NB4 (cell line): ENCODE measurements around the gene SUPT7L.

Experiments
- DNase-seq: peaks from one replicate; pipeline ENCODE4 v3.0.0; 2010; ENCODE audit warnings: low read depth
- H3K4me3 ChIP-seq: one replicate; pipeline ENCODE4 v1.5.1; 2011; ENCODE audit warnings: mild to moderate bottlenecking, low read depth, low read length, moderate library complexity
- CTCF ChIP-seq: IDR thresholded peaks from one replicate; pipeline ENCODE4 v1.5.1; 2012; ENCODE audit warnings: low read depth, low read length
- MAX ChIP-seq: IDR thresholded peaks from 2 replicates; pipeline ENCODE4 v1.6.1; 2011; ENCODE audit warnings: low read depth, low read length
- MYC ChIP-seq: IDR thresholded peaks from 2 replicates; pipeline ENCODE4 v1.6.1; 2011; ENCODE audit warnings: low read depth, low read length
- POLR2A ChIP-seq: IDR thresholded peaks from 2 replicates; pipeline ENCODE4 v1.6.1; 2011; ENCODE audit warnings: mild to moderate bottlenecking; ENCODE audit not compliant: insufficient read length; ENCODE audit errors: extremely low read depth

SUPT7L gene

GRCh38 chr2:27664154-27664574, 750 bp upstream of the SUPT7L start:
- H3K4me3 ChIP-seq, result peak overlapping the region; percentile 93
- TF ChIP-seq MYC (no peak), MAX (no peak), POLR2A (no peak), CTCF (no peak)
- no peak for DNase-seq

GRCh38 chr2:27661371-27661770, 2.0 kb downstream of the SUPT7L start:
- no peak overlapping the region for H3K4me3 ChIP-seq
- TF ChIP-seq POLR2A (no peak), MYC (no peak), MAX (no peak), CTCF (no peak)
- no peak for DNase-seq

- DNase-seq, result no peak
- TF ChIP-seq CTCF (no peak), MYC (no peak), MAX (no peak)
- H3K4me3 ChIP-seq, result no peak overlapping the region
Measured at GRCh38 chr2:27655155-27655951, 8.1 kb downstream of the SUPT7L start.

GRCh38 chr2:27653397-27653796, 10.0 kb downstream of the SUPT7L start:
- TF ChIP-seq CTCF (no peak), POLR2A (no peak), MYC (no peak), MAX (no peak)
- no peak for DNase-seq

GRCh38 chr2:27652790-27653189, 10.6 kb downstream of the SUPT7L start:
- TF ChIP-seq MYC (no peak), CTCF (no peak), POLR2A (no peak), MAX (no peak)
- no peak overlapping the region for H3K4me3 ChIP-seq
- no peak for DNase-seq

More at GRCh38 chr2:27653397-27653796, 10.0 kb downstream of the SUPT7L start:
- no peak overlapping the region for H3K4me3 ChIP-seq
